Activated CD8-positive, alpha-beta T cell treated with anti-CD3 and anti-CD28 coated beads for 36 hours (primary cell): Measurements from ENCODE around the gene CSNK2A2. TPM values are rescaled to one million over a fixed set of nuclear protein-coding genes. Genes with fewer than 3 reads are reported as not detected.

Experiments
- ATAC-seq: fragments of 200-7000 bp; cut with Tn5 transposase; one replicate; pipeline ENCODE4 v1.10.0; 2021; ENCODE audit warnings: mild to moderate bottlenecking, moderate library complexity
- CTCF ChIA-PET: fragments of 350-600 bp; sonication (Branson Sonifier 250); formaldehyde crosslinking; loops from one replicate; lab custom pipeline; 2021; ENCODE audit warnings: antibody characterized with exemption; lab: Charles Lee
- POLR2A ChIA-PET: fragments of 350-600 bp; sonication (Branson Sonifier 250); formaldehyde crosslinking; loops from one replicate; lab custom pipeline; 2021; ENCODE audit warnings: antibody characterized with exemption; lab: Charles Lee
- DNase-seq: peaks from one replicate; pipeline ENCODE4 v3.0.0-alpha.2; 2020
- H3K27ac Mint-ChIP-seq: one replicate; pipeline ENCODE4 v1.8.0; 2021; ENCODE audit warnings: mild to moderate bottlenecking, mixed read lengths
- H3K27me3 Mint-ChIP-seq: one replicate; pipeline ENCODE4 v1.8.0; 2021; ENCODE audit warnings: mixed read lengths
- H3K36me3 Mint-ChIP-seq: one replicate; pipeline ENCODE4 v1.8.0; 2021; ENCODE audit warnings: low read depth, mixed read lengths
- H3K4me1 Mint-ChIP-seq: one replicate; pipeline ENCODE4 v1.8.0; 2021; ENCODE audit warnings: low read depth, mixed read lengths
- H3K4me3 Mint-ChIP-seq: one replicate; pipeline ENCODE4 v1.8.0; 2021; ENCODE audit warnings: mild to moderate bottlenecking, moderate library complexity, mixed read lengths
- H3K9me3 Mint-ChIP-seq: one replicate; pipeline ENCODE4 v1.8.0; 2021; ENCODE audit warnings: mixed read lengths
- intact Hi-C: fragments of 100-400 bp; cut with micrococcal nuclease; formaldehyde crosslinking; loops from one replicate; pipeline ENCODE4 v1.10.0; 2022
- total RNA-seq, 2 experiments: library from RNA; stranded (reverse); gene quantifications; one replicate each; pipeline ENCODE4 v1.2.3, GENCODE V29; 2021
- TF ChIP-seq, protein P1 (sequence below): fragments of 200-600 bp; IDR thresholded peaks from one replicate; pipeline ENCODE4 v1.8.0; 2022; ENCODE audit warnings: antibody characterized with exemption, mild to moderate bottlenecking

Gene CSNK2A2
- total RNA-seq, 2 experiments from 2014 or later = 97.5 to 99.0 TPM

- TF ChIP-seq, protein P1, sequence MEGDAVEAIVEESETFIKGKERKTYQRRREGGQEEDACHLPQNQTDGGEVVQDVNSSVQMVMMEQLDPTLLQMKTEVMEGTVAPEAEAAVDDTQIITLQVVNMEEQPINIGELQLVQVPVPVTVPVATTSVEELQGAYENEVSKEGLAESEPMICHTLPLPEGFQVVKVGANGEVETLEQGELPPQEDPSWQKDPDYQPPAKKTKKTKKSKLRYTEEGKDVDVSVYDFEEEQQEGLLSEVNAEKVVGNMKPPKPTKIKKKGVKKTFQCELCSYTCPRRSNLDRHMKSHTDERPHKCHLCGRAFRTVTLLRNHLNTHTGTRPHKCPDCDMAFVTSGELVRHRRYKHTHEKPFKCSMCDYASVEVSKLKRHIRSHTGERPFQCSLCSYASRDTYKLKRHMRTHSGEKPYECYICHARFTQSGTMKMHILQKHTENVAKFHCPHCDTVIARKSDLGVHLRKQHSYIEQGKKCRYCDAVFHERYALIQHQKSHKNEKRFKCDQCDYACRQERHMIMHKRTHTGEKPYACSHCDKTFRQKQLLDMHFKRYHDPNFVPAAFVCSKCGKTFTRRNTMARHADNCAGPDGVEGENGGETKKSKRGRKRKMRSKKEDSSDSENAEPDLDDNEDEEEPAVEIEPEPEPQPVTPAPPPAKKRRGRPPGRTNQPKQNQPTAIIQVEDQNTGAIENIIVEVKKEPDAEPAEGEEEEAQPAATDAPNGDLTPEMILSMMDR = no peak
- H3K27ac Mint-ChIP-seq = no peak overlapping the region
- H3K27me3 Mint-ChIP-seq = no peaks in the 10 kb centered on the region
- intact Hi-C loops = loop anchor here (5.0 kb wide), 1 partner anchor 103 kb away; no protein-coding TSS in a partner anchor
- ChIA-PET POLR2A (no interaction called here), CTCF (interaction anchor here (1.4 kb wide), 1 partner anchor 27 kb away, joined by 3 read pairs; no protein-coding TSS in a partner anchor)
- ATAC-seq (no peak), DNase-seq (no peak)
- H3K4me3 Mint-ChIP-seq = no peak overlapping the region
- H3K9me3 Mint-ChIP-seq = peaks cover 4% of the 10 kb centered on the region
- peaks cover 68% of the 10 kb centered on the region for H3K4me1 Mint-ChIP-seq
- H3K36me3 Mint-ChIP-seq = peaks cover 9% of the 10 kb centered on the region
Observed at GRCh38 chr16:58125041-58125440, 72.9 kb downstream of the CSNK2A2 start.

- Mint-ChIP-seq H3K27me3 (no peaks in the 10 kb centered on the region), H3K4me1 (peaks cover 67% of the 10 kb centered on the region), H3K4me3 (no peak overlapping the region), H3K9me3 (peaks cover 2% of the 10 kb centered on the region), H3K36me3 (peaks cover 7% of the 10 kb centered on the region), H3K27ac (no peak overlapping the region)
- ChIA-PET POLR2A (no interaction called here), CTCF (interaction anchor here (1.4 kb wide), 1 partner anchor 27 kb away, joined by 3 read pairs; no protein-coding TSS in a partner anchor)
- TF ChIP-seq, protein P1 = no peak
- intact Hi-C loops = no loop called here
- no peak for DNase-seq
- ATAC-seq = no peak
Observed at GRCh38 chr16:58124601-58124915, 73.3 kb downstream of the CSNK2A2 start.

DNA sequence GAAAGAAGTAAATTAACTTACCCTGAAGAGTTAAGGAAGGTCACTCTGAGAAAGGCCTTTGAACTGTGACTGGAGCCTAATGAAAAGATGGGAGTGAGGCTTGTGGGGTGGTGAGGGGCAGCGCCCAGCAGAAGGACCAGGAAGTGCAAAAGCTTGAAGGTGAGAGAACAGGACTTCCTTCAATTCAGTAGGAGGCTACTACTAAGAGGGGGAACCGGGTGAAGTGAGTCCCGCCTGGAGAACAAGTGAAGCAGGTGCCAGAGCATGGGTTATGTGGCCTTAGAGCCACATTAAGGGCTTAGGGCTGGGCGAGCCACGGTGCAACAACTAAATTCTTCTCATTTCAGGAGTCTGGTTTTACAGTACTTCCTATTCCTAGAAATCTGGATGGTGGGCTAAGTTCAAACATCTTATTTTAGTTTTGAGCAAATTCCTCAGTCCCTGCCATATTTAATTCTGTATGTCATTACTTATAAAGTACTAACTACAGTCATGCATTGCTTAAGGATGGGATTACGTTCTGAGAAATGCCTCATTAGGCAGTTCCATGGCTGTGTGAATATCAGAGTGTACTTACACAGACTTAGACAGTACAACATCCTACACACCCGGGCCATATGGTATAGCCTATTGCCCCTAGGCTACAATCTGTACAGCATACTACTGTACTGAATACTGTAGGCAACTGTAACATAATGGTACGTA, 73.9 kb downstream of the CSNK2A2 start:
- DNase-seq (no peak), ATAC-seq (no peak)
- POLR2A ChIA-PET = no interaction called here
- H3K36me3 Mint-ChIP-seq = peaks cover 5% of the 10 kb centered on the region
- H3K27ac Mint-ChIP-seq = peak overlapping the region; percentile 8
- H3K4me3 Mint-ChIP-seq = no peak overlapping the region
- no peaks in the 10 kb centered on the region for H3K27me3 Mint-ChIP-seq
- no peaks in the 10 kb centered on the region for H3K9me3 Mint-ChIP-seq
- H3K4me1 Mint-ChIP-seq = peaks cover 65% of the 10 kb centered on the region
- CTCF ChIA-PET = interaction anchor here (0.6 to 7.2 kb wide), 2 partner anchors 27 to 456 kb away, joined by 3 to 30 read pairs; no protein-coding TSS in a partner anchor
- intact Hi-C loops = no loop called here
- TF ChIP-seq, protein P1 = no peak

GRCh38 chr16:58121132-58121531, 76.8 kb downstream of the CSNK2A2 start:
- DNase-seq (no peak), ATAC-seq (no peak)
- intact Hi-C loops = no loop called here
- TF ChIP-seq, protein P1 = no peak
- no peak overlapping the region for H3K27ac Mint-ChIP-seq
- no peaks in the 10 kb centered on the region for H3K9me3 Mint-ChIP-seq
- H3K36me3 Mint-ChIP-seq = peaks cover 4% of the 10 kb centered on the region
- H3K4me1 Mint-ChIP-seq = peaks cover 51% of the 10 kb centered on the region
- ChIA-PET CTCF (interaction anchor here (0.8 to 7.2 kb wide), 6 partner anchors 9 to 222 kb away, joined by 3 to 30 read pairs (median 5); partner anchors contain the start of gene CFAP20), POLR2A (interaction anchor here (0.6 kb wide), 1 partner anchor 101 kb away, joined by 6 read pairs; no protein-coding TSS in a partner anchor)
- H3K27me3 Mint-ChIP-seq = no peaks in the 10 kb centered on the region
- no peak overlapping the region for H3K4me3 Mint-ChIP-seq

- TF ChIP-seq, protein P1 = no peak
- CTCF ChIA-PET = interaction anchor here (1.5 to 7.2 kb wide), 3 partner anchors 10 to 53 kb away, joined by 3 to 30 read pairs (median 10); partner anchors contain the start of gene CFAP20
- H3K27ac Mint-ChIP-seq = no peak overlapping the region
- H3K36me3 Mint-ChIP-seq = peaks cover 8% of the 10 kb centered on the region
- intact Hi-C loops = no loop called here
- ATAC-seq (no peak), DNase-seq (no peak)
- H3K4me1 Mint-ChIP-seq = peaks cover 43% of the 10 kb centered on the region
- no peak overlapping the region for H3K4me3 Mint-ChIP-seq
- no peaks in the 10 kb centered on the region for H3K27me3 Mint-ChIP-seq
- POLR2A ChIA-PET = no interaction called here
- no peaks in the 10 kb centered on the region for H3K9me3 Mint-ChIP-seq
Observed at GRCh38 chr16:58120234-58120633, 77.7 kb downstream of the CSNK2A2 start.
